GM10248 (cell line): ENCODE data around the gene KIF12.

ENCODE experiments used
- CTCF ChIA-PET: fragments of 300-600 bp; sonication (Branson Sonifier 250); formaldehyde crosslinking; extraction: SDS; loops from one replicate; lab custom pipeline; 2021; ENCODE audit warnings: antibody characterized with exemption; lab: Yijun Ruan, JAX
- POLR2A ChIA-PET: fragments of 350-650 bp; sonication (Branson Sonifier 250); formaldehyde crosslinking; extraction: SDS; loops from one replicate; lab custom pipeline; 2020; ENCODE audit warnings: antibody characterized with exemption; lab: Yijun Ruan, JAX
- DNase-seq: peaks from one replicate; pipeline ENCODE4 v3.0.0; 2012; ENCODE audit errors: extremely low spot score
- CTCF ChIP-seq: IDR thresholded peaks from 2 replicates; pipeline ENCODE4 v1.5.1; 2012; ENCODE audit warnings: mild to moderate bottlenecking, low read depth; ENCODE audit errors: extremely low read depth, missing control alignments, control extremely low read depth

KIF12 gene

GRCh38 chr9:114078781-114079156, 20.3 kb downstream of the KIF12 start:
- no peak for TF ChIP-seq CTCF
- CTCF ChIA-PET: interaction anchor here (1.5 to 3.0 kb wide), 2 partner anchors 14 to 212 kb away, joined by 3 to 11 read pairs; no protein-coding TSS in a partner anchor
- POLR2A ChIA-PET: no interaction called here
- DNase-seq: no peak

- POLR2A ChIA-PET: no interaction called here
- TF ChIP-seq CTCF: no peak
- DNase-seq: no peak
- CTCF ChIA-PET: interaction anchor here (0.9 to 3.0 kb wide), 4 partner anchors 9 to 226 kb away, joined by 3 to 11 read pairs (median 5); no protein-coding TSS in a partner anchor
Observed at GRCh38 chr9:114078021-114078780, 20.9 kb downstream of the KIF12 start, which contains the start of gene AMBP. Gene AMBP (minus strand): TSS chr9:114078300. CDS start chr9:114078209, 91 bp downstream.

- CTCF ChIA-PET: interaction anchor here (0.9 to 3.0 kb wide), 3 partner anchors 10 to 227 kb away, joined by 3 to 11 read pairs (median 7); no protein-coding TSS in a partner anchor
- POLR2A ChIA-PET: no interaction called here
Observed at GRCh38 chr9:114077162-114077837, 21.8 kb downstream of the KIF12 start.

GRCh38 chr9:114076237-114077161, 22.6 kb downstream of the KIF12 start:
- ChIA-PET POLR2A (no interaction called here), CTCF (interaction anchor here (1.9 kb wide), 1 partner anchor 11 kb away, joined by 7 read pairs; no protein-coding TSS in a partner anchor)
- no peak for TF ChIP-seq CTCF
- DNase-seq: no peak

More at GRCh38 chr9:114077162-114077837, 21.8 kb downstream of the KIF12 start:
- DNase-seq: no peak
- no peak for TF ChIP-seq CTCF

GRCh38 chr9:114075602-114076001, 23.5 kb downstream of the KIF12 start:
- no peak for DNase-seq
- ChIA-PET CTCF (interaction anchor here (1.6 to 6.3 kb wide), 2 partner anchors 7 to 216 kb away, joined by 6 to 41 read pairs; no protein-coding TSS in a partner anchor), POLR2A (no interaction called here)
- no peak for TF ChIP-seq CTCF
